SK-N-SH treated with all-trans-retinoic acid at 6 μM for 48 hours (cell line): ENCODE results near the gene LAMA2.

ENCODE experiments used
- ATAC-seq: fragments of 200-7000 bp; cut with Tn5 transposase; 3 replicates; pipeline ENCODE4 v1.9.1; 2020; ENCODE audit warnings: mild to moderate bottlenecking, moderate library complexity
- ARNTL ChIP-seq: fragments of 450-650 bp; formaldehyde crosslinking; IDR thresholded peaks from 2 replicates; pipeline ENCODE4 v1.5.0; 2020; ENCODE audit warnings: low read depth, mild to moderate bottlenecking, moderate library complexity, borderline replicate concordance
- CREB5 ChIP-seq: fragments of 250-450 bp; sonication (Bioruptor Pico); IDR thresholded peaks from 2 replicates; pipeline ENCODE4 v1.5.1; 2020; ENCODE audit warnings: low read depth, mild to moderate bottlenecking, moderate library complexity
- CSDC2 ChIP-seq: fragments of 250-450 bp; sonication (Bioruptor Pico); IDR thresholded peaks from 2 replicates; pipeline ENCODE4 v1.5.0; 2020; ENCODE audit warnings: mild to moderate bottlenecking, moderate library complexity
- CSRNP3 ChIP-seq: fragments of 250-450 bp; sonication (Bioruptor Pico); IDR thresholded peaks from 2 replicates; pipeline ENCODE4 v1.5.1; 2021; ENCODE audit warnings: mild to moderate bottlenecking, moderate library complexity
- ESRRG ChIP-seq: fragments of 250-450 bp; sonication (Bioruptor Pico); IDR thresholded peaks from 2 replicates; pipeline ENCODE4 v1.6.1; 2021; ENCODE audit warnings: mild to moderate bottlenecking
- GLIS3 ChIP-seq: fragments of 250-450 bp; sonication (Bioruptor Pico); IDR thresholded peaks from 2 replicates; pipeline ENCODE4 v1.5.0; 2020; ENCODE audit warnings: mild to moderate bottlenecking, moderate library complexity
- ISL1 ChIP-seq: fragments of 250-450 bp; sonication (Bioruptor Pico); IDR thresholded peaks from 2 replicates; pipeline ENCODE4 v2.1.2; 2022; ENCODE audit warnings: mild to moderate bottlenecking, moderate library complexity
- OSR1 ChIP-seq: fragments of 250-450 bp; sonication (Bioruptor Pico); IDR thresholded peaks from 2 replicates; pipeline ENCODE4 v1.8.0; 2022; ENCODE audit warnings: moderate library complexity, mild to moderate bottlenecking, inconsistent platforms
- PATZ1 ChIP-seq: fragments of 250-450 bp; sonication (Bioruptor Pico); IDR thresholded peaks from 2 replicates; pipeline ENCODE4 v1.8.0; 2020; ENCODE audit warnings: mild to moderate bottlenecking, moderate library complexity, borderline replicate concordance
- PPARA ChIP-seq: fragments of 250-450 bp; sonication (Bioruptor Pico); IDR thresholded peaks from 2 replicates; pipeline ENCODE4 v1.5.0; 2020; ENCODE audit warnings: mild to moderate bottlenecking, borderline replicate concordance
- RARB ChIP-seq: fragments of 250-450 bp; sonication (Bioruptor Pico); IDR thresholded peaks from 2 replicates; pipeline ENCODE4 v1.8.0; 2021; ENCODE audit warnings: mild to moderate bottlenecking, moderate library complexity
- SNAI2 ChIP-seq: fragments of 250-450 bp; sonication (Bioruptor Pico); IDR thresholded peaks from 2 replicates; pipeline ENCODE4 v1.5.0; 2020; ENCODE audit warnings: mild to moderate bottlenecking, moderate library complexity
- TOX ChIP-seq: fragments of 250-450 bp; sonication (Bioruptor Pico); IDR thresholded peaks from 2 replicates; pipeline ENCODE4 v1.8.0; 2021; ENCODE audit warnings: mild to moderate bottlenecking, moderate library complexity, borderline replicate concordance
- TSHZ2 ChIP-seq: fragments of 250-450 bp; sonication (Bioruptor Pico); IDR thresholded peaks from 2 replicates; pipeline ENCODE4 v1.5.0; 2020; ENCODE audit warnings: mild to moderate bottlenecking, moderate library complexity
- ZC3H10 ChIP-seq: fragments of 250-450 bp; sonication (Bioruptor Pico); IDR thresholded peaks from 2 replicates; pipeline ENCODE4 v1.5.1; 2021; ENCODE audit warnings: mild to moderate bottlenecking, moderate library complexity
- ZFP3 ChIP-seq: fragments of 250-450 bp; sonication (Bioruptor Pico); IDR thresholded peaks from 2 replicates; pipeline ENCODE4 v1.5.0; 2020; ENCODE audit warnings: mild to moderate bottlenecking, moderate library complexity
- ZFP30 ChIP-seq: fragments of 450-650 bp; formaldehyde crosslinking; IDR thresholded peaks from 2 replicates; pipeline ENCODE4 v1.5.0; 2022; ENCODE audit warnings: mild to moderate bottlenecking, moderate library complexity
- ZNF565 ChIP-seq: fragments of 450-650 bp; formaldehyde crosslinking; conservative IDR thresholded peaks from 2 replicates; pipeline ENCODE4 v1.5.0; 2020; ENCODE audit warnings: low read depth, mild to moderate bottlenecking, moderate library complexity
- ZNF70 ChIP-seq: fragments of 450-650 bp; formaldehyde crosslinking; IDR thresholded peaks from 2 replicates; pipeline ENCODE4 v1.5.0; 2020; ENCODE audit warnings: mild to moderate bottlenecking, moderate library complexity

Gene LAMA2

GRCh38 chr6:129542705-129543104 lies 659.8 kb downstream of the LAMA2 start (continued):
- no peak for TF ChIP-seq CREB5 (CRISPR knock-in tag)

GRCh38 chr6:129543981-129544380 lies 661.0 kb downstream of the LAMA2 start:
- TF ChIP-seq SNAI2 (CRISPR knock-in tag) = no peak
- no peak for TF ChIP-seq ARNTL
- no peak for TF ChIP-seq ZFP3 (CRISPR knock-in tag)
- no peak for TF ChIP-seq ZNF70
- no peak for TF ChIP-seq ZFP30 (CRISPR knock-in tag)
- TF ChIP-seq GLIS3 (CRISPR knock-in tag) = no peak
- TF ChIP-seq TOX (CRISPR knock-in tag) = no peak
- TF ChIP-seq OSR1 (CRISPR knock-in tag) = no peak
- TF ChIP-seq ZNF565 (CRISPR knock-in tag) = no peak
- TF ChIP-seq ISL1 (CRISPR knock-in tag) = no peak
- no peak for TF ChIP-seq RARB
- no peak for TF ChIP-seq ESRRG (CRISPR knock-in tag)
- no peak for TF ChIP-seq CSRNP3 (CRISPR knock-in tag)
- no peak for TF ChIP-seq PATZ1 (CRISPR knock-in tag)
- no peak for ATAC-seq

GRCh38 chr6:129544892-129545612 lies 662.1 kb downstream of the LAMA2 start:
- no peak for ATAC-seq
- no peak for TF ChIP-seq ZFP3 (CRISPR knock-in tag)
- no peak for TF ChIP-seq PPARA
- no peak for TF ChIP-seq ZFP30 (CRISPR knock-in tag)
- no peak for TF ChIP-seq CREB5 (CRISPR knock-in tag)
- TF ChIP-seq ZNF565 (CRISPR knock-in tag) = no peak
- no peak for TF ChIP-seq RARB
- no peak for TF ChIP-seq ZC3H10 (CRISPR knock-in tag)

- TF ChIP-seq CREB5 (CRISPR knock-in tag) (no peak), TSHZ2 (no peak), SNAI2 (CRISPR knock-in tag) (no peak), CSDC2 (CRISPR knock-in tag) (no peak), TOX (CRISPR knock-in tag) (no peak), ZNF565 (CRISPR knock-in tag) (no peak), ARNTL (no peak), ZC3H10 (CRISPR knock-in tag) (no peak), ISL1 (CRISPR knock-in tag) (no peak), PPARA (no peak)
- no peak for ATAC-seq
These were observed 663.8 kb downstream of the LAMA2 start for GRCh38 chr6:129546702-129547101.
